Keratinocyte (primary cell): Measurements from ENCODE around the gene MUS81. TPM values are rescaled to one million over a fixed set of nuclear protein-coding genes. Genes with fewer than 3 reads are reported as not detected.

ENCODE experiments used
- DNase-seq: peaks from one replicate; pipeline ENCODE4 v3.0.0-alpha.2; 2011; ENCODE audit warnings: low read depth, missing footprints, low spot score
- FAIRE-seq: peaks from 2 replicates; lab custom pipeline; 2011; peaks lifted over from hg19 to GRCh38; lab: Jason Lieb, UNC
- H2AFZ ChIP-seq: 2 replicates; pipeline ENCODE4 v1.6.0; 2012; ENCODE audit warnings: low read length, control low read depth, inconsistent platforms; ENCODE audit not compliant: control insufficient read depth
- H3K27ac ChIP-seq: 2 replicates; pipeline ENCODE4 v1.5.1; 2011; ENCODE audit warnings: low read length; ENCODE audit not compliant: control insufficient read depth, insufficient read depth
- H3K27me3 ChIP-seq: 3 replicates; pipeline ENCODE4 v1.6.0; 2011; ENCODE audit warnings: low read length; ENCODE audit not compliant: control insufficient read depth, insufficient read depth; ENCODE audit errors: extremely low read depth
- H3K36me3 ChIP-seq, 2 experiments: 2 replicates in 1 of 2; 3 replicates in 1 of 2; pipeline ENCODE4 v1.5.1; 2011; ENCODE audit warnings: low read length in 2 of 2, mild to moderate bottlenecking in 1 of 2; ENCODE audit not compliant: control insufficient read depth in 2 of 2, insufficient read depth in 2 of 2; ENCODE audit errors: extremely low read depth in 1 of 2
- H3K4me1 ChIP-seq: 3 replicates; pipeline ENCODE4 v1.5.1; 2011; ENCODE audit warnings: low read length; ENCODE audit not compliant: control insufficient read depth, insufficient read depth; ENCODE audit errors: extremely low read depth
- H3K4me2 ChIP-seq: 3 replicates; pipeline ENCODE4 v1.6.0; 2011; ENCODE audit warnings: low read depth, low read length; ENCODE audit not compliant: control insufficient read depth, insufficient read depth; ENCODE audit errors: extremely low read depth
- H3K4me3 ChIP-seq, 3 experiments: fragments of 200-600 bp in 1 of 3; sonication (generic) in 1 of 3; 2 replicates in 2 of 3; 3 replicates in 1 of 3; pipeline ENCODE4 v1.5.1; 2011 to 2016; ENCODE audit warnings: low read length in 3 of 3, mild to moderate bottlenecking in 3 of 3, control low read depth in 2 of 3, inconsistent platforms in 1 of 3, low read depth in 1 of 3, mixed read lengths in 1 of 3, mixed run types in 1 of 3, moderate library complexity in 1 of 3; ENCODE audit not compliant: control insufficient read depth in 2 of 3, insufficient read depth in 2 of 3; ENCODE audit errors: extremely low read depth in 1 of 3
- H3K79me2 ChIP-seq: 2 replicates; pipeline ENCODE4 v1.6.0; 2012; ENCODE audit warnings: low read length; ENCODE audit not compliant: control insufficient read depth, insufficient read depth
- H3K9ac ChIP-seq: 3 replicates; pipeline ENCODE4 v1.6.0; 2011; ENCODE audit warnings: low read length; ENCODE audit not compliant: control insufficient read depth, insufficient read depth; ENCODE audit errors: extremely low read depth
- H3K9me1 ChIP-seq: 3 replicates; pipeline ENCODE4 v1.6.0; 2011; ENCODE audit warnings: low read length; ENCODE audit not compliant: control insufficient read depth, insufficient read depth; ENCODE audit errors: extremely low read depth
- H3K9me3 ChIP-seq: 2 replicates; pipeline ENCODE4 v1.5.1; 2012; ENCODE audit warnings: low read depth, low read length; ENCODE audit not compliant: control insufficient read depth
- H4K20me1 ChIP-seq: 3 replicates; pipeline ENCODE4 v1.6.0; 2011; ENCODE audit warnings: low read length; ENCODE audit not compliant: control insufficient read depth, insufficient read depth; ENCODE audit errors: extremely low read depth
- CTCF ChIP-seq, 3 experiments: IDR thresholded peaks in 1 of 3; conservative IDR thresholded peaks in 1 of 3; optimal IDR thresholded peaks in 1 of 3; 2 replicates in 2 of 3; 3 replicates in 1 of 3; pipeline versions ENCODE3 to v1.5.1; 2011; ENCODE audit warnings: low read length in 3 of 3, mild to moderate bottlenecking in 3 of 3, moderate library complexity in 2 of 3, control low read depth in 1 of 3, inconsistent platforms in 1 of 3; ENCODE audit not compliant: insufficient read depth in 2 of 3; ENCODE audit errors: extremely low read depth in 1 of 3
- EZH2 ChIP-seq: IDR thresholded peaks from one replicate; pipeline ENCODE4 v1.6.1; 2012; ENCODE audit warnings: inconsistent platforms, mild to moderate bottlenecking, low read length, moderate library complexity
- dilution Hi-C: fragments of 300-500 bp; cut with MboI; formaldehyde crosslinking; loops from one replicate; pipeline ENCODE4 v1.7.0; 2020; ENCODE audit warnings: low sequenced_read_pairs; ENCODE audit not compliant: extremely low pct_ligation_motif_present
- polyA plus RNA-seq, 5 experiments: library from polyadenylated mRNA; depleted of rRNA in 3 of 5; stranded (reverse) in 3 of 5; stranded (forward) in 1 of 5; unstranded in 1 of 5; fragments of >200 nt; gene quantifications; 1 replicate in 1 of 5; 2 replicates in 3 of 5; 3 replicates in 1 of 5; pipeline versions ENCODE4 v1.2.1 to v1.2.3, GENCODE V29; 2011 to 2012; ENCODE audit warnings: missing spikeins in 2 of 5, low read depth in 1 of 5, low replicate concordance in 1 of 5

Gene MUS81
- polyA plus RNA-seq, 1 donor (not counting 4 experiments of a cell fraction or from before 2014, with no cell fraction given): 28.0 TPM

DNA sequence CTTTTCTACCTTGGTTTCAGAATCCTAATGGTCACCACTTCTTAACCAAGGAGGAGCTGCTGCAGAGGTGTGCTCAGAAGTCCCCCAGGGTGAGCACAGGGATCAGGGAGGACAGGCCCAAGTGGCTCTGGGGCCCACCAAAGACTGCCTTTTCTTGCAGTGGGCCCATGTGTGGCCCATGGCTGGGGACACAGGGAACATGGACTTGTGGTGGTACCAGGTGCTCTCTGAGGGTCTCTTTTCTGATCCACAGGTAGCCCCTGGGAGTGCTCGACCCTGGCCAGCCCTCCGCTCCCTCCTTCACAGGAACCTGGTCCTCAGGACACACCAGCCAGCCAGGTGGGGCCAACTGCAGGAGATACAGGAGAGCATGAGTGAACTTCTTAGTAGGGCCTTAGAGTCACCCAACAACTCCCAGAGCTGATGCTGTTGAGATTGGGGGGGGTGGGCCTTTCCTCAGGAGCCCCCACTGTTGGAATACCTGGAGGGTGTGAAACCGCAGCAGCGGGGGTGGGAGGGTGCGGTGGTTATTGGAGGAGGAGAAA is 2.0 kb downstream of the MUS81 start:
- Histone ChIP-seq H2AFZ (no peak overlapping the region), H3K36me3 (peaks cover 34 to 44% of the 10 kb centered on the region in 2 experiments), H3K9me3 (no peaks in the 10 kb centered on the region), H4K20me1 (peaks cover 1% of the 10 kb centered on the region), H3K9me1 (no peaks in the 10 kb centered on the region), H3K27me3 (no peaks in the 10 kb centered on the region), H3K79me2 (peaks cover 36% of the 10 kb centered on the region), H3K27ac (no peak overlapping the region), H3K4me2 (peak overlapping the region; percentile 92), H3K9ac (no peak overlapping the region), H3K4me1 (peaks cover 18% of the 10 kb centered on the region), H3K4me3 (no peak overlapping the region)
- dilution Hi-C loops: no loop called here
- FAIRE-seq (no peak), DNase-seq (no peak)
- TF ChIP-seq CTCF (optimal IDR thresholded peaks at IDR 0.05 in 1 of 3, IDR thresholded peaks at IDR 0.05 in 1 of 3, conservative IDR thresholded peaks at IDR 0.05 in 1 of 3; ENCODE audit: extremely low read depth in 1 of 3, insufficient read depth in 2 of 3, low read length in 3 of 3) (no peak), EZH2 (no peak)

DNA sequence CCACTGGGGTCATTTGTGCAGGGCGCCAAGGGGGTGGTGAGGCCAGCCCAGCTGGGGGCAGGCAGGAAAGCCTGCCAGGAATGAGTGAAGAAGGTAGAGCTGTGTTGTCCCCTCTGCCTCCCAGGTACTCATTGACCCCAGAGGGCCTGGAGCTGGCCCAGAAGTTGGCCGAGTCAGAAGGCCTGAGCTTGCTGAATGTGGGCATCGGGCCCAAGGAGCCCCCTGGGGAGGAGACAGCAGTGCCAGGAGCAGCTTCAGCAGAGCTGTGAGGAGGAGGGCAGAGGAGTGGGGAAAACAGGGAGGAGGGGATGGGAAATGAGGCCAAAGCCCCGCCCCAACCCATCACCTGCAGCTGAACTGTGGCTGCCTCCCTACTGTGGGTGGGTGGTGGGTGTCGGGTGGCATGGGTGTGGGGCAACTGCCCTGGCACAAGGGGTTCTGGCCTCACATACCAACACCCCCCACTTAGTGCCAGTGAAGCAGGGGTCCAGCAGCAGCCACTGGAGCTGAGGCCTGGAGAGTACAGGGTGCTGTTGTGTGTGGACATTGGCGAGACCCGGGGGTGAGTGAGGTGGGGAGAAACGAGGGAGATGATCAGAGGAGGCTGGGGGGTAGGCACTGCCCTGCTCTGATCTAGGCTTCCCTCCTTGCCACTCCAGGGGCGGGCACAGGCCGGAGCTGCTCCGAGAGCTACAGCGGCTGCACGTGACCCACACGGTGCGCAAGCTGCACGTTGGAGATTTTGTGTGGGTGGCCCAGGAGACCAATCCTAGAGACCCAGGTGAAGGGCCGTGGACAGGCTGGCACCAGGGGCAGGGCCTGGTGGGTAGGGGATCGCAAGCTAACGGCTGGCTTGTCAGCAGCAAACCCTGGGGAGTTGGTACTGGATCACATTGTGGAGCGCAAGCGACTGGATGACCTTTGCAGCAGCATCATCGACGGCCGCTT is 3.0 kb downstream of the MUS81 start:
- H3K27me3 ChIP-seq: no peaks in the 10 kb centered on the region
- no peaks in the 10 kb centered on the region for H4K20me1 ChIP-seq
- FAIRE-seq (no peak), DNase-seq (no peak)
- H3K36me3 ChIP-seq: peaks cover 34 to 48% of the 10 kb centered on the region in 2 experiments
- H3K9ac ChIP-seq: no peak overlapping the region
- H3K4me2 ChIP-seq: no peak overlapping the region
- H2AFZ ChIP-seq: no peak overlapping the region
- H3K4me1 ChIP-seq: peaks cover 18% of the 10 kb centered on the region
- H3K79me2 ChIP-seq: peaks cover 29% of the 10 kb centered on the region
- H3K4me3 ChIP-seq: no peak overlapping the region
- H3K27ac ChIP-seq: no peak overlapping the region
- H3K9me3 ChIP-seq: no peaks in the 10 kb centered on the region
- no peak for TF ChIP-seq CTCF (optimal IDR thresholded peaks at IDR 0.05 in 1 of 3, IDR thresholded peaks at IDR 0.05 in 1 of 3, conservative IDR thresholded peaks at IDR 0.05 in 1 of 3; ENCODE audit: extremely low read depth in 1 of 3, insufficient read depth in 2 of 3, low read length in 3 of 3)
- H3K9me1 ChIP-seq: no peaks in the 10 kb centered on the region
- dilution Hi-C loops: no loop called here
